Panc1 (cell line): ENCODE data around the gene CRTC1. TPM values are rescaled to one million over a fixed set of nuclear protein-coding genes. Genes with fewer than 3 reads are reported as not detected.

Source experiments
- ATAC-seq: fragments of 200-7000 bp; cut with Tn5 transposase; 2 replicates; pipeline ENCODE4 v1.9.1; 2020; ENCODE audit warnings: mild to moderate bottlenecking, moderate library complexity
- BruUV-seq: library from RNA; stranded (reverse); fragments of 400-500 nt; replicated peaks from 2 replicates; lab custom pipeline; 2021; lab: Mats Ljungman, UMichigan
- CTCF ChIA-PET: fragments of 300-600 bp; sonication (Branson Sonifier 250); formaldehyde crosslinking; loops from one replicate; lab custom pipeline; 2022; ENCODE audit warnings: antibody characterized with exemption; lab: Charles Lee
- POLR2A ChIA-PET: fragments of 300-600 bp; sonication (Branson Sonifier 250); formaldehyde crosslinking; loops from one replicate; lab custom pipeline; 2022; ENCODE audit warnings: antibody characterized with exemption; lab: Charles Lee
- DNase-seq: peaks from one replicate; pipeline ENCODE4 v3.0.0-alpha.2; 2010; ENCODE audit warnings: low read depth, low spot score
- H3K27ac ChIP-seq: 2 replicates; pipeline ENCODE4 v1.5.1; 2011; ENCODE audit warnings: mild to moderate bottlenecking, low read length, inconsistent platforms
- H3K27me3 ChIP-seq: fragments of 200-500 bp; sonication (Bioruptor generic); 2 replicates; pipeline ENCODE4 v1.6.0; 2014; ENCODE audit warnings: low read length, inconsistent platforms; ENCODE audit not compliant: control insufficient read depth, insufficient read depth
- H3K36me3 ChIP-seq: fragments of 200-500 bp; sonication (Bioruptor generic); 2 replicates; pipeline ENCODE4 v1.5.1; 2014; ENCODE audit warnings: inconsistent platforms, mild to moderate bottlenecking, low read length, moderate library complexity; ENCODE audit not compliant: control insufficient read depth, insufficient read depth
- H3K4me1 ChIP-seq: 2 replicates; pipeline ENCODE4 v1.5.1; 2011; ENCODE audit warnings: inconsistent platforms, mild to moderate bottlenecking, low read length, moderate library complexity; ENCODE audit not compliant: control insufficient read depth, insufficient read depth
- H3K4me3 ChIP-seq, 2 experiments: 2 replicates each; pipeline ENCODE4 v1.5.1; 2011 to 2012; ENCODE audit warnings: low read depth in 2 of 2, low read length in 2 of 2, mild to moderate bottlenecking in 2 of 2, inconsistent platforms in 1 of 2, moderate library complexity in 1 of 2
- H3K9me3 ChIP-seq: fragments of 200-500 bp; sonication (Bioruptor generic); 2 replicates; pipeline ENCODE4 v1.5.1; 2014; ENCODE audit warnings: low read depth, mild to moderate bottlenecking, inconsistent platforms, low read length, moderate library complexity; ENCODE audit not compliant: control insufficient read depth, insufficient read depth
- CTCF ChIP-seq: fragments of 450-650 bp; IDR thresholded peaks from 2 replicates; pipeline ENCODE4 v1.5.1; 2017; ENCODE audit warnings: mild to moderate bottlenecking
- POLR2AphosphoS5 ChIP-seq: IDR thresholded peaks from 2 replicates; pipeline ENCODE4 v1.6.1; 2012; ENCODE audit warnings: mild to moderate bottlenecking, low read depth, low read length, moderate library complexity
- REST ChIP-seq, 2 experiments: IDR thresholded peaks; 2 replicates each; pipeline ENCODE4 v1.6.1; 2011 to 2012; ENCODE audit warnings: low read depth in 2 of 2, control low read depth in 1 of 2, low read length in 1 of 2, mild to moderate bottlenecking in 1 of 2, moderate library complexity in 1 of 2; ENCODE audit not compliant: insufficient read depth in 1 of 2
- SIN3A ChIP-seq: IDR thresholded peaks from 2 replicates; pipeline ENCODE4 v1.6.1; 2012; ENCODE audit warnings: low read depth, mild to moderate bottlenecking, low read length, moderate library complexity, borderline replicate concordance; ENCODE audit not compliant: insufficient read depth
- TCF7L2 ChIP-seq: IDR thresholded peaks from 2 replicates; pipeline ENCODE4 v1.6.1; 2011; ENCODE audit warnings: mild to moderate bottlenecking, low read depth, low read length, inconsistent platforms
- in situ Hi-C: cut with HindIII; loops from 2 replicates; pipeline ENCODE4 v1.10.0; 2016; ENCODE audit warnings: low sequenced_read_pairs, low pct_unique_long_range_greater_than_20kb
- intact Hi-C: fragments of 100-400 bp; cut with micrococcal nuclease; formaldehyde crosslinking; loops from one replicate; pipeline ENCODE4 v1.10.0; 2022; ENCODE audit not compliant: unreplicated experiment
- total RNA-seq: library from RNA; stranded (reverse); gene quantifications from one replicate; pipeline ENCODE4 v1.2.1, GENCODE V29; 2021; ENCODE audit not compliant: unreplicated experiment

The CRTC1 gene
- total RNA-seq, 1 experiment from 2014 or later, result 18.2 TPM

DNA sequence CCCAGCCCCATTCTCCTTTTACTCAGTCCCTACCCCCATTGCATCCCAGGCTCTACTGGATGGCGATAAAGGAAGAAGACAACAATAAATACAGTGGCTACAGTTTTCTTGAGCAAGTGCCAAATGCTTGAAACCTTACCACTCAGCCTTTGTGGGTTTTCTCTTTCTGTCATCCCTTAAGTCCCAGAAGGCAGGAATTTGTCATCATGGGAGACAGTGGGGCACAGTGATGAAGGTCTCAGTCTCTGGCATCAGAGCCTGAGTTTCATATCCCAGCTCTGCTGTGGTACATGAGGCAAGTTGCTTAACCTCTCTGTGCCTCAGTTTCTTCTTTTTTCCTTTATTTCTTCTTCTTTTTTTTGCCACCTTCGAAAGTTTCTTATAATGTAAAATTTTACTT is 112.8 kb downstream of the CRTC1 start:
- no peak for DNase-seq
- ATAC-seq, result no peak
- Histone ChIP-seq H3K4me1 (no peaks in the 10 kb centered on the region), H3K27ac (no peak overlapping the region), H3K36me3 (no peaks in the 10 kb centered on the region), H3K27me3 (no peaks in the 10 kb centered on the region), H3K9me3 (no peaks in the 10 kb centered on the region), H3K4me3 (no peak overlapping the region)
- TF ChIP-seq CTCF (no peak), TCF7L2 (no peak), SIN3A (no peak)
- ChIA-PET CTCF (no interaction called here), POLR2A (no interaction called here)
- BruUV-seq, result no TSS peak
- intact Hi-C loops (no loop called here), in situ Hi-C loops (no loop called here)

DNA sequence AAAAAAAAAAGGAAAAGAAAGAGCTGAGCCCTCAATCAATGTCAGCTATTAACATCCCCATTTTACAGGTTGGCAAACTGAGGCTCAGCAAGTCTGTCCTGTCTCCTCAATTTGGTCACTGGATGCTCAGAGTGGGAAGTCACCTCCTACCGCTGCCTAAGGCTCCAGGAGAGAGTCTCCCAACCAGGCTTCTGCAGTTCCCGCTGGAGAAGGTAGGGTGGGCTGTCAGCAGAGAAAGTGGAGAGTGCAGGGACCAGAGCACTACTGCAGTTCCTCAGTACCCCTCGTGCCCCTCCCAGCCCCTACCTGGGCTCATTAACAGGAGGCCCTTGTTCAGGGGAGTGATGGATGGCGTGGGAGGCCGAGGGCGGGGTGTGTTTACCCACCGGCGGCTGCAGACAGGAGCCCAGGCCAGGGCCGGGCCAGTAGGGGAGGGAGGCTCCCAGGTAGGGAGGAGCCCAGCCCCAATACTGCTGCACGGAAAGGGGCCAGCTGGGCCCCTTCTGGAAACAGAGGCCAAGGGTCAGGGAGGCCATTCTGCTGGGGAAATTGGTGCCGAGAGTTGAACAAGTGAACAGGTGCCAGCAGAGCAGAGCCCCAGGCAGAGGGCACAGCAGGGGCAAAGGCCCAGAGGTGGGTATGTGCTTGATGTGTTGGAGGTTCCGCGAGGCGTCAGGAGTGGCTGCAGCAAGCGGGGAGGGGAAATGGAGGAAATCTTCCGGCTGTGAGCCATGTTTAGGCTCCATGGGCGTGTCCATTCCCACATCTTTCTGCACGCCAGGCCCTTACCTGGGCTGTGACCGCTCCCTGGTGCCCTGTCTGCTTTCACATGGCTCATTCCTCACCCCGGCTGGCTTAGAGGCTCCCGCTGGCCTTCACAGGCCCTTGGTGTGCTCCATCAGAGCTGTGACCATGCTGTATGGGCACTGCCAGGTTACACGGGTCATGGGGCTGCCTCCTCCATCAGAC is 115.2 kb downstream of the CRTC1 start:
- Histone ChIP-seq H3K27me3 (no peaks in the 10 kb centered on the region), H3K4me1 (no peaks in the 10 kb centered on the region), H3K27ac (no peak overlapping the region), H3K9me3 (no peaks in the 10 kb centered on the region), H3K4me3 (no peak overlapping the region), H3K36me3 (no peaks in the 10 kb centered on the region)
- DNase-seq (no peak), ATAC-seq (no peak)
- ChIA-PET POLR2A (interaction anchor here (0.6 kb wide), 2 partner anchors 20 to 29 kb away, joined by 3 to 4 read pairs; no protein-coding TSS in a partner anchor), CTCF (no interaction called here)
- TF ChIP-seq SIN3A (no peak), CTCF (no peak), TCF7L2 (no peak), REST (IDR thresholded peaks at IDR 0.05; ENCODE audit: insufficient read depth in 1 of 2, low read depth in 2 of 2, low read length in 1 of 2) (no peak), POLR2AphosphoS5 (no peak)
- intact Hi-C loops (no loop called here), in situ Hi-C loops (no loop called here)
- no TSS peak for BruUV-seq
